ENCODE measurements around the gene RSRP1. TPM values are rescaled to one million over a fixed set of nuclear protein-coding genes. Genes with fewer than 3 reads are reported as not detected.
A peak's percentile ranks its signal among the peaks of the same experiment; 100 is the strongest.

RSRP1 gene
- total and polyA plus RNA-seq, 2 of the 13 experiments (the other 11 are each of a cell fraction or from before 2014, with no cell fraction given): 43.9 to 52.8 TPM

- TF ChIP-seq UBTF (CRISPR knock-in tag; IDR thresholded peaks at IDR 0.05) (peak; percentile 60; the same call in 1 of the 2 replicates), IRF2 (CRISPR knock-in tag; IDR thresholded peaks at IDR 0.05) (peak; percentile 50), ZFAT (CRISPR knock-in tag; conservative IDR thresholded peaks at IDR 0.05) (no peak), ZNF773 (CRISPR knock-in tag; IDR thresholded peaks at IDR 0.05; ENCODE audit: borderline replicate concordance) (0 out of 2 replicates have a peak, but pooled peaks have one; percentile 47), KLF11 (CRISPR knock-in tag; IDR thresholded peaks at IDR 0.05) (peak; percentile 56; the same call in 1 of the 2 replicates), XRCC5 (optimal IDR thresholded peaks at IDR 0.05; ENCODE audit: low read length) (no peak), FOXC1 (CRISPR knock-in tag; IDR thresholded peaks at IDR 0.05; ENCODE audit: borderline replicate concordance) (peak; percentile 88), ZNF564 (CRISPR knock-in tag; IDR thresholded peaks at IDR 0.05) (0 out of 2 replicates have a peak, but pooled peaks have one; percentile 30), ZFP82 (CRISPR knock-in tag; IDR thresholded peaks at IDR 0.05; ENCODE audit: borderline replicate concordance) (no peak), ZKSCAN1 (IDR thresholded peaks at IDR 0.05; ENCODE audit: low read length) (0 out of 2 replicates have a peak, but pooled peaks have one; percentile 18), AKAP8 (CRISPR knock-in tag; IDR thresholded peaks at IDR 0.05) (0 out of 2 replicates have a peak, but pooled peaks have one; percentile 43), YY1 (IDR thresholded peaks at IDR 0.05; ENCODE audit: insufficient read depth, insufficient replicate concordance, low read depth, low read length) (peak; percentile 90), NAIF1 (CRISPR knock-in tag; IDR thresholded peaks at IDR 0.05; ENCODE audit: borderline replicate concordance) (peak; percentile 94), PRDM10 (CRISPR knock-in tag; IDR thresholded peaks at IDR 0.05; ENCODE audit: low read depth) (peak; percentile 50; the same call in 1 of the 2 replicates), NRL (CRISPR knock-in tag; IDR thresholded peaks at IDR 0.05; ENCODE audit: borderline replicate concordance) (peak; percentile 83; the same call in 1 of the 2 replicates), ZNF280B (CRISPR knock-in tag; IDR thresholded peaks at IDR 0.05; ENCODE audit: borderline replicate concordance) (no peak), ZNF501 (CRISPR knock-in tag; IDR thresholded peaks at IDR 0.05) (peak; percentile 95), KLF16 (CRISPR knock-in tag; IDR thresholded peaks at IDR 0.05) (peak in 1 of 2 experiments; percentile 23; a peak in 1 of 4 replicates), TGIF2 (CRISPR knock-in tag; IDR thresholded peaks at IDR 0.05) (peak; percentile 54), CCAR2 (optimal IDR thresholded peaks at IDR 0.05; ENCODE audit: low read depth, low read length) (no peak), MIXL1 (CRISPR knock-in tag; IDR thresholded peaks at IDR 0.05) (no peak), GABPA (IDR thresholded peaks at IDR 0.05; ENCODE audit: low read depth, low read length) (peak; percentile 87), GABPA (CRISPR knock-in tag; IDR thresholded peaks at IDR 0.05; ENCODE audit: low read depth) (peak; percentile 99)
Measured at GRCh38 chr1:25232027-25232865, 15.0 kb downstream of the RSRP1 start, which contains the start of gene SYF2 (continued).
